Activated T-cell treated with anti-CD3 and anti-CD28 coated beads, Interleukin-2, amount 50 U/mL, for 72 hours (primary cell): ENCODE measurements around the gene FGD5. TPM values are rescaled to one million over a fixed set of nuclear protein-coding genes. Genes with fewer than 3 reads are reported as not detected.
"Not testable (repeated sequence)": the region's sequence is repeated elsewhere in the genome, so short reads cannot be mapped to it uniquely, and the experiment has no call there.

ENCODE experiments used
- ATAC-seq, 2 donors: fragments of 150-1000 bp; cut with Tn5 transposase; replicated peaks in 1 of 2; 2 replicates each; pipeline ENCODE4 v1.10.0; 2021; ENCODE audit warnings: moderate library complexity in 2 of 2, mild to moderate bottlenecking in 1 of 2
- DNase-seq, 2 donors: peaks; one replicate each; pipeline ENCODE4 v3.0.0; 2021 to 2022; ENCODE audit warnings: mixed read lengths in 1 of 2
- H3K27ac Mint-ChIP-seq: one replicate; pipeline ENCODE4 v1.8.0; 2022; ENCODE audit warnings: mild to moderate bottlenecking, moderate library complexity, mixed read lengths
- H3K27me3 Mint-ChIP-seq: one replicate; pipeline ENCODE4 v1.8.0; 2022; ENCODE audit warnings: low read depth, mixed read lengths
- H3K36me3 Mint-ChIP-seq, 2 donors: one replicate each; pipeline ENCODE4 v1.8.0; 2022; ENCODE audit warnings: mixed read lengths in 2 of 2, mild to moderate bottlenecking in 1 of 2; ENCODE audit not compliant: insufficient read depth in 2 of 2
- H3K4me1 Mint-ChIP-seq: one replicate; pipeline ENCODE4 v1.8.0; 2022; ENCODE audit warnings: low read depth, mixed read lengths
- H3K4me3 Mint-ChIP-seq, 2 donors: one replicate each; pipeline ENCODE4 v1.8.0; 2022; ENCODE audit warnings: mild to moderate bottlenecking in 2 of 2, mixed read lengths in 2 of 2, moderate library complexity in 2 of 2
- H3K9me3 Mint-ChIP-seq, 2 donors: one replicate each; pipeline ENCODE4 v1.8.0; 2022; ENCODE audit warnings: mixed read lengths in 2 of 2
- total RNA-seq, 2 donors: library from RNA; stranded (reverse); gene quantifications; one replicate each; pipeline ENCODE4 v1.2.3, GENCODE V29; 2022

The FGD5 gene
- total RNA-seq, 2 donors from 2014 or later: not detected

DNA sequence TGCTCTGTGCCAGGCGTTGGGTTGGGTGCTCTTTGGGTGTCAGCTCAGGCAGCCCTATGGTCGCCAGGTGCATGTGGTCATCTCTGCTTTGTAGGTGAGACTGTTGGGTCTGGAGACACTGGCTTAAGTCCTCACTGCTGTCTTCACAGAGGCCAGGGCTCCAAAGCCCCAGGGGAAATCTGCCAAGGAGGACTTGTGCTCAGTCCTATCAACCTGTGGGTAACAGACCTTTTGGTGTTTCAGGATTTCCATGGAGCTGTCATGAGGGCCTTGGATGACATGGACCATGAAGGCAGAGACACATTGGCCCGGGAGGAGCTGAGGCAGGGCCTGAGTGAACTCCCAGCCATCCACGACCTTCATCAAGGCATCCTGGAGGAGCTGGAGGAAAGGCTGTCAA, 78.5 kb downstream of the FGD5 start:
- H3K4me1 Mint-ChIP-seq: no peaks in the 10 kb centered on the region
- H3K4me3 Mint-ChIP-seq: no peak overlapping the region
- ATAC-seq (no peak), DNase-seq (no peak)
- no peaks in the 10 kb centered on the region for H3K9me3 Mint-ChIP-seq
- no peaks in the 10 kb centered on the region for H3K36me3 Mint-ChIP-seq
- no peaks in the 10 kb centered on the region for H3K27me3 Mint-ChIP-seq
- H3K27ac Mint-ChIP-seq: no peak overlapping the region

DNA sequence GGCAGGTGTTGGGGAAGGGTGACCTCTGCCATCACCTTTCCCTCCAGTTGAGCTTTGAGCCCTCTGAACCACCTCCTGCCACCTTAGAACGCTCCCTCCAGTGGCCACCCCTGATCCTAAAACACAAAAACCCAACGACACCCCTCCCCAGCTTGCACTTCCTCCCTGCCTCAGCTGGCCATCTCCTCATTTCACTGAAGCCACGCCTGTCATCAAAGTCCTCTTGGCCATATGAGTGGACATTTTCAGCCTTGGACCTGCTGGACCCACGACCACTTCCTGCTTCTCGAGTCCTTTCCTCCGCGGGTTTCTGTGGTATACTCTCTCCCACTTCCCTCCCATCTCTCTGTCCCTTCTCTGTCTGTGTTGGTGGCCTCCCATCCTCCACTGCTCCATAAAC, 80.2 kb downstream of the FGD5 start:
- DNase-seq: no peak
- ATAC-seq: no peak

DNA sequence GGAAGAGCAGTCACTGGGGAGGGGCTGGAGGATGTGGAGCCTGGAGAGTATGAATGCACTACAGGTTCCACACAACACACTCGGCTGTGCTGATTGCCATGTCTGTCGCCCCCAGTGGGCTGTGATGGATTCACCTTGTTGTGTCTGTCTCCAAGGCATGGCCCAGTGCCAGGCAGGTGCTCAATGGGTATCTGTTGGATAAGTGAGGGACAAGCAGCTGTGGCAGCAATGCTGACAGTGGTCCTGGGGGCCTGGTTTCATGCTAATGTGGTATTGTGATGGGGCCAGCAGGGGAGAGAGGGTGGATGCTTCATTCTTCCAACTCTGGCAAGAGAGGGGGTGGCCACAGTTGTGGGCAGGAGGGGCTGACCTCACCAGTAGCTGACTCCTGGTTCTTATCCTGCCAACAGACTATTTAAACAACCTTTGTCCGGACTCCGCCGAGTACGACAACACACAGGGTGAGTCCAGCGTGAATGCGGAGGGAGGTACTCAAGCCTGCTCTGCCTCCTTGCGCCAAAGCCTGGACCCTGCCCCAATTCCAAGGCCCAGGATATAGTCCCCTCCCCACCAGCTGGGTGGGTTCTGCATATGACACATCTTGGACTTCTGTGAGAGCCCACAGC, 81.3 kb downstream of the FGD5 start:
- no peak overlapping the region for H3K4me3 Mint-ChIP-seq
- H3K27me3 Mint-ChIP-seq: no peaks in the 10 kb centered on the region
- H3K9me3 Mint-ChIP-seq: peaks cover under 1 to 2% of the 10 kb centered on the region in 2 donors
- ATAC-seq: no peak
- DNase-seq: no peak
- H3K27ac Mint-ChIP-seq: no peak overlapping the region
- no peaks in the 10 kb centered on the region for H3K4me1 Mint-ChIP-seq
- H3K36me3 Mint-ChIP-seq: peaks cover under 1 to 2% of the 10 kb centered on the region in 2 donors

More for the DNA sequence above, 80.2 kb downstream of the FGD5 start:
- no peaks in the 10 kb centered on the region for H3K36me3 Mint-ChIP-seq
- no peak overlapping the region for H3K4me3 Mint-ChIP-seq
- H3K4me1 Mint-ChIP-seq: no peaks in the 10 kb centered on the region
- no peaks in the 10 kb centered on the region for H3K27me3 Mint-ChIP-seq
- no peaks in the 10 kb centered on the region for H3K9me3 Mint-ChIP-seq
- H3K27ac Mint-ChIP-seq: no peak overlapping the region

DNA sequence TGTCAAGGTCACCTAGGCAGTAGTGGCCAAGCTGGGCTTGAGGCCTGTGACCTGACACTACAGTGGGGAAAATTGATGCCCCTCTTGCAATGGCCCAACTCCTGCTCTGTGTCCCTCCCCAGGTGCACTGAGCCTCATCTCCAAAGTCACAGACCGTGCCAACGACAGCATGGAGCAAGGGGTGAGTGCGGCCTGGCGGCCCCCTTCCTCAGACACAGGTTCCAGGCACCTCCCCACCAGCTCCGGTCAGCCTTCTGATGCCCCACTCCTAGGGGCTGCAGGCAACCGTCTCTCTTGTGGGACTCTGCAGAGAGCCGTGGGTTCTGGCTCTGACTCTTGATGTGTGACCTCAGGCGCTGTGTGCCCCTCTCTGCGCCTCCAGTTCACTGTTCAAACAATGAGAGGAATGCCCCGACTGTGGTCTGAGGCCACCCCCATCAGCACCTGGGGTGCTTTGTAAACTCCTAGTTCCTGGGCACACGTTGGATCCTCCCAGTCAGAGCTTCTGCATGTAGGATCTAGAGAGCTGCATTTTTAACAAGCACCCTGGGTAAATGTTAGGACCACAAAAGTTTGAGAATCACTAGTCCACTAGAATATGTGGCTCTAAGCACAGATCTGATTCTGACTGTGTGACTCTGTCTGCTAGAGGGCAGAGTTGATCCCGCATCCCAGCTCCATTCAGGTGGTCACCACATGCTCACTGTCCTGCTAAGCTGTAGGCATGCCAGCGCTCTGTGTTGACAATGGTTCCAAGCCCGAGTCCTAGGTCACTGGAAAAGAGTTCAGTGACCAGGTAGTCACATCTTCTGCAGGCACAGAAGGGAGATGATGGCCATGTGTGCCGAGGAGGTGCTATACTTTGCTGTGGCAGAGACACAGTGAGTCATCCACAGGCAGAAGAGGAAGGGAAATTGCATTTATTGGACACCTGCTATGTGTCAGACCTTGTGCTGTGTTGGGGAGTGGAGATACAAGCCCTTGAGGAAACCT, 82.4 kb downstream of the FGD5 start:
- Mint-ChIP-seq H3K36me3 (peaks cover 7% of the 10 kb centered on the region in 2 donors), H3K9me3 (peaks cover 3 to 8% of the 10 kb centered on the region in 2 donors), H3K4me3 (no peak overlapping the region), H3K4me1 (no peaks in the 10 kb centered on the region), H3K27me3 (no peaks in the 10 kb centered on the region), H3K27ac (no peak overlapping the region)
- DNase-seq: no peak
- no peak for ATAC-seq

DNA sequence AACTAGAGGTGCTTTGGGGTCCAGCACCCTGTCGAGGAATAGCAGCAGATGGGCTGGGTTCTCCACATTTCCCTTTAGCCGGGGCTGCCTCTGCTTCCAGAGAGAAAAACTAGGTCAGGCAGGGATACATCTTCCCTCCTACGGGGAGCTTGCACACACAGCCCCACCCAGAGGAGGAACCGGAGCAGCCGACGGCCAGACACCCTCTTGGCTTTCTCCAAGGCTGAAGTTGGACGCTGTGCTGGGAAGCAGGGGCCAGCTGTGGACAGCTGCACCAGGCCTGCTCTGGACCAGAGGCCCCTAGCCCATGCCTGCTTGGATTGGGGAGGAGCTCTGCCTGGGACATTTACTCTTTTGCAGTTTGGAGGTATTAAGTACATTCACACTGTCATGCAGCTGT, 84.0 kb downstream of the FGD5 start:
- no peaks in the 10 kb centered on the region for H3K27me3 Mint-ChIP-seq
- H3K36me3 Mint-ChIP-seq: peaks cover 7% of the 10 kb centered on the region in 2 donors
- ATAC-seq: no peak
- no peak for DNase-seq
- H3K9me3 Mint-ChIP-seq: peaks cover 3 to 8% of the 10 kb centered on the region in 2 donors
- H3K27ac Mint-ChIP-seq: no peak overlapping the region
- H3K4me1 Mint-ChIP-seq: no peaks in the 10 kb centered on the region
- no peak overlapping the region for H3K4me3 Mint-ChIP-seq

DNA sequence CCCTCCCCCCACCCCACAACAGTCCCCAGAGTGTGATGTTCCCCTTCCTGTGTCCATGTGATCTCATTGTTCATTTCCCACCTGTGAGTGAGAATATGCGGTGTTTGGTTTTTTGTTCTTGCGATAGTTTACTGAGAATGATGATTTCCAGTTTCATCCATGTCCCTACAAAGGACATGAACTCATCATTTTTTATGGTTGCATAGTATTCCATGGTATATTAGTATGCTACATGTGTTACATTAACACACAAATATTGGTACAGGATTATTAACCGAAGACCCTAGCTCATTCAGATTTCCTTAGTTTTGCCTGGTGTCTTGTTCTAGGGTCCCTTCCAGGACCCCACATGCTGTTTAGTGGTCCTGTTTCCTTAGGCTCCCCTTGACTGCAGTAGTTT, 84.7 kb downstream of the FGD5 start:
- not testable (repeated sequence) for H3K27me3 Mint-ChIP-seq, H3K4me1 Mint-ChIP-seq, H3K27ac Mint-ChIP-seq, ATAC-seq, H3K4me3 Mint-ChIP-seq, DNase-seq, H3K9me3 Mint-ChIP-seq, H3K36me3 Mint-ChIP-seq

DNA sequence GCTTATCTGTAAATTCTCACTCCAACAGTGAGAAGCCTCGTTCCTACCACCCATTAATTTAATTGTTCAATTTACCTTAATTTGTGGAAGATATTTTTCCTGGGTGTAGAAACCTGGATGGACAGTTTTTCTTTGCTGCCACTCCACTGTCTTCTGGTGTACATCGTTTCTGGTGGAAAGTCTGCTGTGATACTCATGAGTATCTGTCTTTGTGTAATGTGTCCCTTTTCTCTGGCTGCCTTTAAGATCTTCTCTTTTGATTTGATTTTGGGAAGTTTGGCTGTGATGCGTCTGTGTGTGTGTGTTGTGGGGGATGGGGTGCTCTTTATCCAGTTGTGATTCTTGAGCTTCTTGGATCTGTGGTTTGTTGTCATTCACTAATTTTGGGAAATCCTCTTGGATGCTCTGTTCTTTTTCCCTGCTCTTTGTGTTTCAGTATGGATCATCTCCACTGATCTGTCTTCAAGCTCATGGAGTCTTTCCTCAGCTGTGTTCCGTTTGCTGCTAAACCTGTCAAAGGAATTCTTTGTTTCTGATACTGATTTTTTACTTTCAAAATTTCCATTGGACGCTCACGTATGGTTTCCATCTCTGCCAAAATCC, 86.4 kb downstream of the FGD5 start:
- no peaks in the 10 kb centered on the region for H3K27me3 Mint-ChIP-seq
- no peak overlapping the region for H3K27ac Mint-ChIP-seq
- ATAC-seq (no peak), DNase-seq (no peak)
- H3K36me3 Mint-ChIP-seq: peaks cover 7% of the 10 kb centered on the region in 2 donors
- peaks cover 3 to 8% of the 10 kb centered on the region in 2 donors for H3K9me3 Mint-ChIP-seq
- no peaks in the 10 kb centered on the region for H3K4me1 Mint-ChIP-seq
- H3K4me3 Mint-ChIP-seq: no peak overlapping the region

DNA sequence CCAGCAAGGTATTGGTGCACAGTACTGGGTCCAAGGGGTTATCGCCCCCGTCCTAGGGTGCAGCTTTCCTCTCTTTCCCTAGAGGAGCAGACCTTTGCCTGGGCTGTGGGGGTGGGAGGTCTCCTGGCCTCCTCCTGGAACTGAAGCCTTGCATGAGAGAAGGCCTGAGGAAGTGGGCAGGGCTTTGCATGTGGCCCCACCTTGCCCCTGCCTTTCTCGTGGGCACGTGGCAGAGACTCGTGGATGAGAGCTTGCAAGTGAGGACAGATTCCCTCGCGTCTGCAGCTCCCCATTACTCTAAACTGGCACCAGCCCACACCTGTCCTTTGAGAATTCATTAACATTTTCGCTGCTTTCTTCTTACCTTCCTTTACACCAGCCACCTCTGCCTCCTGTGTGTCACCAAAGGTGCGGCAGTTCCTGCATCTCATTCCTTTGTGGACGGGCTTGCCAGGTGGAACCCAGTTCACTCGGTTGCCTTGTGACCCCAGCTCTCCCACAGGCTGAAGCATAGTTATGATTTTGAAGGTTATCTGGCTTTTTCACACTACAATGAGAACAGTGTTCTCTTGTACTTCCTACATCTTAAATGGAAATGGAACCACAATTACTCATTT, 87.7 kb downstream of the FGD5 start:
- Mint-ChIP-seq H3K4me3 (no peak overlapping the region), H3K36me3 (peaks cover 7% of the 10 kb centered on the region in 2 donors), H3K9me3 (peaks cover 3 to 8% of the 10 kb centered on the region in 2 donors), H3K27ac (no peak overlapping the region), H3K27me3 (no peaks in the 10 kb centered on the region), H3K4me1 (no peaks in the 10 kb centered on the region)
- DNase-seq (no peak), ATAC-seq (no peak)

DNA sequence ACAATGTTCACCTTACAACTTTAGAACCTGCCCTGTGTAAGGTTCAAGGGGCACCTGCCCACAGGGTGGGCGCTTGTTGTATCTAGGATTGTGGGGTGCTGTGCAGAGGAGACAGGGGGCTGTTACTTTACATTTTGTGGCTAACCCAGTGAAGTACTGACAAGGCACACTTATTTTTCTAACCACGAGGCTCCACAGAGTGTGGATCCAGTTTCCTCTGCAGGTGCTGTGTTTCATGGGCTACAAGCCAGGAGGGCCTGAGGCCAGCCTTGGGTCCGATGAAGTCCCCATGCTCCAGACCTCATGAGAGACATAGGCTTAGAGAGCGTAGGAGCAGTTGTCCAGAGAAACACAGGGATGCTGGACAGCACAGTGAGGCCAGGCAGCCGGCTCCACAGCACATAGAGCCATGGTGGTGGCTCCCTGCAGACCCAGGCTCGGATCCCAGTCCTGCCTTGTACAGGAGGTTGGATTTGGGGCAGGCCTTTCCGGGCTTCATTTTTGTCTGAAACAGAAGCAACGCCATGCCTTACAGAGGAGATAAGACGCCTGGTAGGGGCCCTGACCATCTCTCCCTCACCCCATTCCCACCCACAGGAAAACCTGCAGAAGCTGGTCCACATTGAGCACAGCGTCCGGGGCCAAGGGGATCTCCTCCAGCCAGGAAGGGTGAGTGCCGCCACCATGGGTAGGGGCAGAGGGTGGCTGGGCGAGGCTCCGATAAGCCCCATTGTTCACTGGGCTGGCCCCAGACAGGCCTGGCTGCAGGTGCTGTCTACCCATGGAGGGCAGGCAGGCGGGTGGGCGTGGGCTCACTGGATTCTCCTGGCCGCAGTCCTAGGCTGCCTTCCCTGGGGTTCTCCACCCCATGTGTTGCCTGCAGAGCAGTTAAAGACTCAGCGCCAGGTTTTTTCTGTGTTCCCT, 88.5 kb downstream of the FGD5 start:
- Mint-ChIP-seq H3K9me3 (peaks cover 3 to 8% of the 10 kb centered on the region in 2 donors), H3K27ac (no peak overlapping the region), H3K4me3 (no peak overlapping the region), H3K27me3 (no peaks in the 10 kb centered on the region), H3K4me1 (no peaks in the 10 kb centered on the region), H3K36me3 (peaks cover 7% of the 10 kb centered on the region in 2 donors)
- DNase-seq: no peak
- no peak for ATAC-seq

DNA sequence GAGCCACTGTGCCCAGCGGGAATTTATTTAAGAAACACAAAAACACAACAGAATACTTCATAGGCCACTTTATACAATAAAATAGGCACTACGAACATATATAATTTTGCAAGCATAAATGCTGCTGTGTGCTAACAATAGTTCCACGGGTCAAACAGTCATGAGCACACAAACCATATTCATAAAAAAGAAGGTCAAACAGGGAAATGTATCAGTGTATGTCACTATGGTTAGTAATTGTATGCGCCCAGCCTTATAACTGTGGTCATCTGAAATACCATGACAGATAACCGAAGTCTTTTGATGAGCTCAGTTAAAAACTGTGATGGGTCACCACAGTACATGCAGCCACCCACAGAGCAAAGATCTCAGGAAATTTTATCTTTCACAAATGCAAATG, 90.5 kb downstream of the FGD5 start:
- Mint-ChIP-seq H3K27ac (no peak overlapping the region), H3K4me3 (no peak overlapping the region), H3K36me3 (peaks cover 7% of the 10 kb centered on the region in 2 donors), H3K4me1 (no peaks in the 10 kb centered on the region), H3K27me3 (no peaks in the 10 kb centered on the region), H3K9me3 (peaks cover 3 to 8% of the 10 kb centered on the region in 2 donors)
- ATAC-seq (no peak), DNase-seq (no peak)

DNA sequence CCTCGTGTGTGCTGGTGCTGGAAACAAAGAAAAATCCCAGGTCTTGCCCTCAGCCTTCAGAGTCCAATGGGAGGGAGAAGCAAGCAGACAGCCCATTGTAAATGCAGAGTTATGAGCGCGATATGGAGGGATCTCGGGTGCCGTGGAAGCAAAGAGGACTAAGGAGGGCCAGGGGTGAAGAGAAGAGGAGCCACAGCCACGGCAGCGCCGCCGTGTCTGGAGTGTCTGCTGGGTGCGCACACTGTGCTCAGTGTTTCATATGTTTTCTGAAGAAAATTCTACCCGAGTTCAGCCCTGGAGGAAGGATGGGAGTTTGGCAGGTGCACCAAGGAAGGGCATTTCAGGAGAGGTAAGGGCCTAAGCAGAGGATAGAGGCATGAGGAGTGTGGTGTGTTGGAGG, 92.9 kb downstream of the FGD5 start:
- no peaks in the 10 kb centered on the region for H3K4me1 Mint-ChIP-seq
- no peaks in the 10 kb centered on the region for H3K27me3 Mint-ChIP-seq
- no peaks in the 10 kb centered on the region for H3K9me3 Mint-ChIP-seq
- H3K36me3 Mint-ChIP-seq: no peaks in the 10 kb centered on the region
- H3K4me3 Mint-ChIP-seq: no peak overlapping the region
- DNase-seq: no peak
- no peak for ATAC-seq
- no peak overlapping the region for H3K27ac Mint-ChIP-seq
